HTERT RPE-1 (cell line): ENCODE data around the gene NR1I2.

Experiments used
- in situ Hi-C: fragments of 300-500 bp; cut with MboI; formaldehyde crosslinking; loops from 4 replicates; pipeline ENCODE4 v1.14.3; 2020; ENCODE audit warnings: low sequenced_read_pairs

NR1I2 gene

DNA sequence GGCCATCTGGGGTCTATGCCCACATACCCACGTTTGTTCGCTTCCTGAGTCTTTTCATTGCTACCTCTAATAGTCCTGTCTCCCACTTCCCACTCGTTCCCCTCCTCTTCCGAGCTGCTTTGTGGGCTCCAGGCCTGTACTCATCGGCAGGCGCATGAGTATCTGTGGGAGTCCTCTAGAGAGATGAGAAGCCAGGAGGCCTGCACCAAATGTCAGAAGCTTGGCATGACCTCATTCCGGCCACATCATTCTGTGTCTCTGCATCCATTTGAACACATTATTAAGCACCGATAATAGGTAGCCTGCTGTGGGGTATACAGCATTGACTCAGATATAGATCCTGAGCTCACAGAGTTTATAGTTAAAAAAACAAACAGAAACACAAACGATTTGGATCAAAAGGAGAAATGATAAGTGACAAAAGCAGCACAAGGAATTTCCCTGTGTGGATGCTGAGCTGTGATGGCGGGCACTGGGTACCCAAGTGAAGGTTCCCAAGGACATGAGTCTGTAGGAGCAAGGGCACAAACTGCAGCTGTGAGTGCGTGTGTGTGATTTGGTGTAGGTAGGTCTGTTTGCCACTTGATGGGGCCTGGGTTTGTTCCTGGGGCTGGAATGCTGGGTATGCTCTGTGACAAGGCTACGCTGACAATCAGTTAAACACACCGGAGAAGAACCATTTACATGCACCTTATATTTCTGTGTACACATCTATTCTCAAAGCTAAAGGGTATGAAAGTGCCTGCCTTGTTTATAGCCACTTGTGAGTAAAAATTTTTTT lies 35.9 kb downstream of the NR1I2 start:
- in situ Hi-C loops = no loop called here

DNA sequence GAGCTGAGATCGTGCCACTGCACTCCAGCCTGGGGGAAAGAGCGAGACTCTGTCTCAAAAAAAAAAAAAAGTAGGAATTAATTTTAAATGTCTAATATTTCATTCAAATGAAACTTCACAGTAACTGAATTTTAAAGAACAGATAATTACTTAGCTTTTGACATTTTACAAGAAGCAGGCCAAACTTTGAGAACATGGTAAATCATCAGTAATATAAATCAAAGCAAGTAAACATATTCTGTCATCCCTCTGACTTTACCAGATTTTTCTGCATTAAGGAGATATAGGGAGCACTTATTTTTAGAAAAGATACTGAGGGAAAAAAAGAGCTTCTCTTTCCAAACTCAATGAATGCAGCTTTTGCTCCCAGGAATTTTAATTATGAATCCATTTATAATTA lies 37.0 kb downstream of the NR1I2 start:
- in situ Hi-C loops = no loop called here

DNA sequence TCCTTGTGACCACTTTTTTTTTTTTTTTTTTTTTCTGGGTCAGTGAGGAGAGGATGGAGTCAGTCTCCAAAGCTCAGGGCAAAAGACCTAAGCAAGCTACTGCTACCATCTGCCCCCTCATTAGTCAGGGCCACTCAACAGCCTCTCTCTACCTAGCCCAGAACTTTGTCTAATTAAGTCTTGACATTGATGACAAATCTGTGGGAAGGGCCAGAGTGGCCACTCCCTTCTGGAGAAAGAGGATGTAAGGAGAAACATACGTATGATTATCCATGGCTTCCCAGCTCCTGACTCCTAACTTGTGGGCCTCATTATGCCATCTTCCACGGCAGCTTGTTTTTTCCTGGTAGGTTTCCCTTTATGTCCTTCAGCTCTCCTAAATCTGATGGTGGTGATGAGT lies 37.9 kb downstream of the NR1I2 start:
- in situ Hi-C loops = no loop called here

DNA sequence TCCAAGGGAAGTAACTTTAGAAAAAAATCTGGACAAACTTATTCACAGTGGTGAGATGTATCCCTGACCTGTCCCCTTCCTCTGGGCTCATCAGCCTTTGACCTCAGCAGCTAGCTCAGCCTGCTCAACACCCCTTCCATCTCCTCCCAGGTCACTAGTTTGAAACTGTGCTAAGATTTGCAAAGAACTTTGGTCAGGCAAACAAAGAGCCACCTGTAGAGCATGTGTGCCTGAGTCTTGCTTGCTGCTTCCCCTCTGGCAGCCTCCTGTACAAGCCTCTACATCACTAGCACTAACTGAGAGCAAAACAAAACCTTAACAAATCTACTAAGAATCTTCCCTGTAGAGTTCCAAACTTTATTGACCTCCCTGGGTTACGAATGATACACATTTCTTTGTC lies 43.9 kb downstream of the NR1I2 start:
- in situ Hi-C loops = no loop called here

DNA sequence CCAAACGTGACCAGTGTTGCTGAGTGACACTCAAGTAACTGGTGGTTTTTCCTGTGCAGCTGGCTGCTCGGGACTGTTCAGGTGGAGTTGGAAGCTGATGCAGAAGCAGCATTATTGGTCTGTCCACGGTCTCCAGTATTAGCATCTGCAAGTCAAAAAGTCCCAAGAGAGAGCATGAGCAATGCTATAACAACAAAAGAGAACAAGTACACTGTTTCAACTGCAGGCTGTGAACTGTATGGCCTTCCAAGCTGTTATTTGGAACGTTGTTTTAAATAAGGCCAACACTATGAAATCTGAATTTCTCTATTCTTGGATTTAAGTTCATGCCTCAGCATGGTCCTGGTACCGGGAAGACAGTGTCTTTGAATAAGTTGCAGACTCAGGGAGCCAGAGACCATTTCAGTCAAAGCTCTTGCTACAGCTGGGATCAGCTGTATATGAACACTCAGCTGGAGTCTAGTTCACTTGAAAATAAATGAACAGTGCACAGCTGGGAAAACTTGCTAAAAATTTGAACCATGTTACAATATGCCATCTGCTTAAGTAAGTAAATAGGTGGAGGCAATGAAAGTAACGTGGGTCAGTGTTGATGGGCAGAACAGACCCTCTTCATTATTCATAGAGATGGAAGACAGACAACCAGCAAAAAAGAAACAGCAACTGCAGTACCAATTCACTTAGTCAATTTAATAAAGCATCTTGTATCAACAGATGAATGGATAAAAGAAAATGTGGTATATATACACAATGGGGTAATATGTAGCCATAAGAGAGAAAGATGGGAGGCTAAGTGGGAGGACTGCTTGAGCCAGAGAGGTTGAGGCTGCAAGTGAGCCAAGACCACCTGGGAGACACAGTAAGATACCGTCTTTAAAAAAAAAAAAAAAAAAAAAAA lies 45.1 kb downstream of the NR1I2 start:
- in situ Hi-C loops = no loop called here

DNA sequence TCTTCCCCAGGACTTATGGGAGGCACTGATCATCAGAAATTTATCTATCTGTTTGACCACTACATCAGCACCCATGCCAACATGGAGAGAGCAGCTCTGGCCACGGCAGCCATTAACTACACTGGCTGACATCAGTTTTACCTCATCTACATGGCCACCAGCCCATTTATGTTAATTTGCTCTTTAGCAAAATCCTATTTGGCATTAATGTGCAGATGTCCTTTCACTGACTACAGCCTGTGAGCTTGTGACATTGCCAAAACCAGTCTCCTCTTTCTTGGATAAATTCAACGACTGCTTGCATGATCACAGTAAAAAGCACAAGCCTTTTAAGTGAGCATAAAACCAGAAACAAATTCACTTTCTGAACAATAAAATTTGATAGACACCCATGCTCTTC lies 47.5 kb downstream of the NR1I2 start:
- in situ Hi-C loops = no loop called here

DNA sequence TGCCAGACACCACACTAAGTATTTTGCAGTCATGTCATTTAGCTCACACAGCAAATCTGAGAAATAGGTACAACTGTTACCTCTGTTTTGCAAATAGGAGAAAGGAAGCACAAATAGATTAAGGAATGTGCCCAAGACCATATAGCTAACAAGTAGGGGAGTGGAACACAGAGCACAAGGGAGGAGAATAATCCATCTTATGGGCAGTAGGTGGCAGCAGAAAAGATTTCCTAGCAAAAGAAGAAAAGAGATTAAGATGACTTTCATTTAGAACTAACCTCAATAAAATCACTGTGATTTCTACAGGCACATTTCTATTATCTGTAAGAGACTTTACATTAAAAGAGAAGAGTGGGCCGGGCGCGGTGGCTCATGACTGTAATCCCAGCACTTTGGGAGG lies 49.1 kb downstream of the NR1I2 start:
- in situ Hi-C loops = no loop called here

DNA sequence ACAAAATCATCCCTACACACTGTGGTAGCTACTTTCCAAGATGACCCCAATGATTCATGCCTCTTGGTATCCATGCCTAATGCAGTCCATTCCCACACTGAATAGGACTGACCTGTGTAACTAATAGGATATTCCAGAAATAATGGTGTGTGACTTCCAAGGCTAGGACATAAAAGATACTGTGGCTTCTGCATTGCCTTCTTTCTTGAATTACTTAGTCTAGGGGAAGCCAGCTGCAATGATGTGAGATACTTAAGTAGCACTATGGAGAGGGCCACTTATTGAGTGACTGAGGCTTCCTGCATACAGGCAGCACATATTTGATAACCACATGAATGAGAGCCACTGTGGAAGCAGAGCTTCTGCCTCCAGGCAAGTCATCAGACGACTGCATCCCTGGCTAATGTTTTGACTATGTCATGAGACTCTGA lies 50.1 kb downstream of the NR1I2 start:
- in situ Hi-C loops = no loop called here

DNA sequence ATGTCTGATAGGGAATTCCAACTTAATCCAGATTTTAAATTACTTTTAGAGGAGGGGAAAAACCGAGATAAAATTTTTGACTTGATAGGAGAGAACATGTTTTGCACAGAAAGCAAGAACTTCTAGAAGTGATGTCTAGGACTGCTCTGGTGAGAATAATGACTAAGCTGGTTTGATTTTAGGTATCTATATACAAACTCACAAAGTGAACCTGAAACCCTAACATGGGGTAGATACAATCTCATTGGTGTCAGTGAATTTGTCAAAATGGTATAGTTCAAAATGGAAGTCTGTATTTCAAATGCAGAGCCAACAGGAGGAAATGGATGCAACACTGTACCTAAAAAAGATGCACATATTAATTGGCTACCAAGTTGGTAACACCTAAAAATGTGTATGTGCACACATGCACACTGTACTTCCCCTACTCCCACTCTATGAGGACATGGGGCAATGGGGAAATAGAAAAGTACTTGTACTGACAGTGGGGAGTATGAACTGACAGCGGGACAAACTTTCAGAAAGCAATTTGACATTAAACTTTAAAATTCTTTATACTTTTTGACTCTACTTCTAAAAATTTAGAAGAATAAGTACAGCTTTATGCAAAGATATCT lies 53.0 kb downstream of the NR1I2 start:
- in situ Hi-C loops = no loop called here

DNA sequence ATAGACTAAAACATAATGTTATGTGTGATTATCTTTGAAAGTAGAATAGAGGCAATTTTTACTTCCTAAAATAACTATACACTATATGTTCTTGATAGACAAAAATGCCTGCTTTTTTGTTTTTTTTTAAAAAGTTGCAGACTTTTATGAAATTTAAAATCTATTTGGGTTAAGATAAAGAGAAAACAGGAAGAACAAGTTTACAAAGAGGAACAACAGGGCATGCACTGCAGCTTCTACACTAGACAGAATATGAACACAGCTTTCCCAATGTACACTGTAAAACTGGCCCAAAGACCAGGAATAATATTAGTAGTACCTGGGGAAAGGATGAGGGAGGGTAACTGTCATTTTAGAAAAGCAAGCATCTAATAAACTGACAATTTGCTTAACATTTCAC lies 53.7 kb downstream of the NR1I2 start:
- in situ Hi-C loops = no loop called here

DNA sequence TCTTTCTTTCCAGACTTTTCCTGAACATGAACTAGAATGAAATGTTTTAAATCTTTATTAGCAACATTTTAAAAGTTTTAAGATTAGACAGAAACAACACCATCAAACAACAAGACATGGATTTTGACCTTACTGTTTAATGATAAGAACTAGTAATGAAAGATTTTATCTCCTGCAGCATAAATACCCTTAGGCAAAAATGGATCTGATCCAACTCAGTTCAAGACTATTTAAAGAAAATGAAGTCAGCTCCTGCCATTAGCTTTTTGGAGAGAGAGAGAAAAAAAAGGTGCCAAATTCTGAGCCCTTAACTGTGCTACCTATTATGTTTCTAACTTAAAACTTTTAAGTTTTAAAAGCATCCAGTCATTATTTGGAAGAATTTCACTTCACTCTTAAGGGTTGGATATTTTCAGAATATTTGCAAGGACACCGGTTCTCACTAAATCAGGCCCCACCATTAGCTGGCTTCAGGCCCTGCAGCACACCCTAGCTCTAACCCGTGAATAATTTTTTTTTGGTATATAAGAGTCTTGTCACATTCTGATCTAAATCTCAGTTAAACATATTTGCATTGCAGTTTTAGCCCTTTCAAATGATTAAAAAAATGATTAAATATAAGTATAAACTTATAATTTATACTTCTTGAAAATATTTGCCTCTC lies 60.0 kb downstream of the NR1I2 start:
- in situ Hi-C loops = no loop called here

DNA sequence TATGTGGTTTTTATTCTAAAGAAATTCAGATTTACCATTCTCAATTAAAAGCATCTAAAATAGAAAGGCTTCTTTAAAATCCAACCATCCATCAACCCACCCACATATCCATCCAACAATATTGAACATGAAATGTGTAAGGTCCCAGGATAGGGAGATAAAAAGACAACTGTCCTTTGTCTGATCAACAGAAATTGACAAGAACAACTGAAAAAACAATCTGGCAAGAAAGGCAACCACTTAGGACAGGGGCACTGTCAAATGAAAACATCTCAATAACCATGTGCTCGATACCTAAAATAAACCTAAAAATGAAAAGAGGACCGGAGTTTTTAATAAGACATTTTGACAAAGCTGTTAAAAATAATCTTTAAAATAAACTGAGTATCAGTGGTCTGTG lies 67.2 kb downstream of the NR1I2 start:
- in situ Hi-C loops = no loop called here

DNA sequence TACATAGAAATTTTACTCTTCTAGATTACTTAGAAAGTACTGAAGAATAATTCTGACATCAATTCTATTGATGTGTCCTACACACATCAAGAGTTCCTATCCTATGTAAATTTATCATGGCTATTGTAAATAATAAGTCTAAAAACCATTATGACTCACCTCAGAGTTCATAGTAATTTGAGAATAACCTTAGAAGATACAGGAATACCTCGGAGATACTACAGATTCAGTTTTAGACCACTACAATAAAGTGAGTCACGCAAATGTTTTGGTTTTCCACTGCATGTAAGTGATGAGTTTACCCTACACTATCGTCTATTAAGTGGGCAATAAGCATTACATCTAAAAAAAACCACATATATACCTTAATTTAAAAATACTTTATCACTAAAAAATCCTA lies 74.8 kb downstream of the NR1I2 start:
- in situ Hi-C loops = no loop called here

DNA sequence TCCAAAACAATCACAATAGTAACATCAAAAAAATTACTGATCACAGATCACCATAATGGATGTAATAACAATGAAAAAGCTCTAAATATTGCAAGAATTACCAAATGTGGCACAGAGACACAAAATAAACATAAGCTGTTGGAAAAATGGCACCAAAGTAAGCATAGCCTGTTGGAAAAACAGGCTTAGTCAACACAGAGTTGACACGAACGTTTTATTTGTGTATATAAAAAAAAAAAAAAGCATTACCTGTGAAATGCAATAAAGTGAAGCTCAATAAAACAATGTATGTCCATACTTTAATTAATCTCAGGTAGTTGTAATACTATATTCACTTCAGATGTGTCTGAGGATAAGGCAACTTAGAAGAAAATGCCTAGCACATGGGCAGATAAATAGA lies 77.1 kb downstream of the NR1I2 start:
- in situ Hi-C loops = no loop called here

DNA sequence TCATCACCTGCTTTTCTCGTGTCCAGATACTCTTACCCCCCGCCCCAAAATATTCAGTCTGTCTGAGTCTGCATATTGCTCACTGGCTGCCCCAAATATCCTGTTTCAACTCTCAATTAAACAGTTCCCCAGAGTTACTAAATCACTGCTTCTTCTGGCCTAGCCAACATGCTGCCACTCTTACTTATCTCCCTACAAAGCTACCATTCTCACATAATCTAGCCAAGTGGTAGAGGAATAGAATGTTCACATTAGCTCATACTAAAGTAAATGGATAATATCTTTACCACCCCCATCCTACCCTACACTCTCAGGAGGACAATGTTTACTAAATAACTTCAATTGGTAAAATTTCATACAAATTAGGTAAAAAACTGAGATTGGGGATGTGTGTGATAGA lies 77.8 kb downstream of the NR1I2 start:
- in situ Hi-C loops = no loop called here

DNA sequence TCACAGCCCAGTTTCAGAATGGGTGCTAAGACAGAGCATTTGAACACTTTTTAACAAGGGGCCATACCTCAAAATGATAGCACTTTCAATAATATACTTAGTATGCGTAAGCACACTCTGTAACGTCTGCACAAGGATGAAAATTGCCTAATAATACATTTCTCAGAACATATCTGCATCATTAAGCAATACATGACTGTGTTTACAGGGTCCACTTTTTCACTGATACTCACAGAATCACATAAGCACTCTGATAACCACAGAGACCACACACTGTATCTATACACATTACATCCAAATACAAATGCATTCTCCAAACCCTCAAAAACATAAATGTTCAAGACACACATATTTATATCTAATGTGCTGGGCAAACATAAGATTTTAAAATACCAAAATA lies 79.8 kb downstream of the NR1I2 start:
- in situ Hi-C loops = no loop called here

DNA sequence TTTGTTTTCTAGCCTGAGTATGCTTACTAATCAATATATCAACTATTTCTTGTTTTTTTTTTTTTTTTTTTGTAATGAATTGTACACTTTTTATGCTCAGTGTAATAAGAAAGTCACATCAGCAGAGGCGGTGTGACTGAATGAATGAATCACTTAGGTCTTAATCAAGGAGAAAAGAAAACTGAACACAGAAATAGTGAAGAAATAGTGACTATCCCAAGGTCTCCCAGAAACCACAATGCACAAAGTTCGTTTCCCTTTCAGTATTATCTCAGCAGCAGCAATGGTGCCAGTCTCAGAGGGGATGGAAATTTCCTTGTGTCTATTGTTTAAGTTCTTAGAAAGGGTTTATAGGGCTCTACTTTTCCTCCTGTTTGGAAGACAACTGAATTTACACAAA lies 80.7 kb downstream of the NR1I2 start:
- in situ Hi-C loops = no loop called here

DNA sequence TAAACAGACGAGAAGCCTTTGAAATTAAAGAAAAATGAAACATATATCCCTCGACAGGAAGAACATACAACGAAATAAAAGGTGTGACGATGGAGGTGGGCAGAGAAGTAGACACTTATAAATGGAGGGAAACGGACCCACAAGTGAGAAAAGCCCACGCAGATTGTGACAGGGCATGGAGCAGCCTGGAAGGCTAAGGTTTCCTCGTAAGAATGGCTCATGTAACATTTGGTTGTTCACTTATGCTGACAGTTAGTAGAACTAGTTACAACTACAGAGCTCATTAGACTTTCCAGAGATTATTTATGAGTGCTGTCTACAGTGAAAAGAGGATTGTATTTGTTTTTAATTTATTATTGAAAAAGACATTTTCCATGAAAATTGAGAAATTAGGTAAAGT lies 82.6 kb downstream of the NR1I2 start:
- in situ Hi-C loops = no loop called here
